Measurements from ENCODE around the gene PMM1. TPM values are rescaled to one million over a fixed set of nuclear protein-coding genes. Genes with fewer than 3 reads are reported as not detected.
A peak's percentile ranks its signal among the peaks of the same experiment; 100 is the strongest.

PMM1 gene
- total and polyA plus RNA-seq, 2 of the 13 experiments (the other 11 are each of a cell fraction or from before 2014, with no cell fraction given), result 17.8 to 95.6 TPM

DNA sequence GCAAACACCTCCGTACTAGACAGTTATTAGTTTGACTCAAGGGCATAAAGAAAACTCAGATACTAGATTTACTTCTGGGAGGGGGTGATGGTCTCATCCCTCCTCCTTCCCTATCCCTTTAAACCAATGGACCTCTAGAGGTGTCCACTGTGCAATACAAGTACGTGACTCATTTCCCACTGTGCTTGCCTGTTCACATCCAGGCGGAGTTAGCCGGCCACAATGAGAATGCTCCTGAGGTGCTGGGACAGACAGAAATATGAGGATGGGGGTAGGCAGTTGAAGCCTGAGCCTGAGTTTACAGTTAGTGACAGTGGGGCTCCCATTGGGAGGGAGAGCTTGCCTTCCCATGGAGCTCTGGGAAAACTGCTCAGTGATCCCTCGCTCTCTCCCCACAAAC lies 8.4 kb upstream of the PMM1 start:
- no TSS peak for BruUV-seq (replicated peaks)
- no peak overlapping the region for H3K27ac ChIP-seq (ENCODE audit: extremely low read length, insufficient read depth, low read length)

More for the DNA sequence above, 8.4 kb upstream of the PMM1 start:
- Histone ChIP-seq H3K9me3 (ENCODE audit: low read length) (no peaks in the 10 kb centered on the region), H3K4me3 (replicated peaks in 1 of 3; ENCODE audit: insufficient read depth in 1 of 3, low read depth in 2 of 3, low read length in 3 of 3) (no peak overlapping the region), H3K4me1 (ENCODE audit: insufficient read depth, low read length) (peaks cover 27% of the 10 kb centered on the region), H2AFZ (ENCODE audit: low read length) (no peak overlapping the region), H3K4me2 (ENCODE audit: low read depth, low read length) (no peak overlapping the region), H3K36me3 (replicated peaks in 1 of 2; ENCODE audit: control insufficient read depth in 1 of 2, insufficient read depth in 2 of 2, low read length in 2 of 2) (peaks cover 9 to 18% of the 10 kb centered on the region in 2 experiments; a peak in 4 of 5 replicates), H3K27me3 (ENCODE audit: control insufficient read depth in 1 of 2, insufficient read depth in 2 of 2, low read length in 2 of 2) (no peaks in the 10 kb centered on the region), H3K9ac (ENCODE audit: insufficient read depth, low read depth, low read length) (no peak overlapping the region), H4K20me1 (ENCODE audit: insufficient read depth, low read length) (no peaks in the 10 kb centered on the region), H3K79me2 (ENCODE audit: insufficient read depth, low read length) (no peaks in the 10 kb centered on the region)
- ATAC-seq (peak; percentile 11; the same call in 1 of the 3 replicates), DNase-seq (ENCODE audit: low spot score) (no peak), FAIRE-seq (no peak)
- POLR2A ChIA-PET, result interaction anchor here (0.8 kb wide), 1 partner anchor 8 kb away, joined by 3 read pairs; the partner anchor contains the start of gene PMM1
- WGBS (ENCODE audit: low lambda C conversion rate), result 91% methylated on average over 5 of the region's 5 CpGs
- CTCF ChIA-PET (ENCODE audit: low intra/inter-chr PET ratio, low total read pairs), result interaction anchor here (1.3 to 4.8 kb wide), 2 partner anchors 21 to 71 kb away, joined by 5 to 77 read pairs; no protein-coding TSS in a partner anchor
- intact Hi-C loops (cut with micrococcal nuclease; ENCODE audit: unreplicated experiment), result no loop called here
- in situ Hi-C loops (cut with HindIII; ENCODE audit: extremely low pct_ligation_motif_present, low pct_unique_long_range_greater_than_20kb), result no loop called here
- TF ChIP-seq CEBPG (CRISPR knock-in tag; IDR thresholded peaks at IDR 0.05) (no peak), HINFP (CRISPR knock-in tag; IDR thresholded peaks at IDR 0.05; ENCODE audit: low read depth) (no peak), KLF15 (CRISPR knock-in tag; IDR thresholded peaks at IDR 0.05; ENCODE audit: borderline replicate concordance) (no peak), ZSCAN20 (CRISPR knock-in tag; IDR thresholded peaks at IDR 0.05; ENCODE audit: borderline replicate concordance) (no peak), ZBTB3 (CRISPR knock-in tag; IDR thresholded peaks at IDR 0.05; ENCODE audit: borderline replicate concordance, low read depth) (no peak), ZNF432 (CRISPR knock-in tag; IDR thresholded peaks at IDR 0.05; ENCODE audit: borderline replicate concordance) (no peak), PCBP2 (optimal IDR thresholded peaks at IDR 0.05; ENCODE audit: low read depth, low read length, poor library complexity, severe bottlenecking) (no peak), NR0B2 (CRISPR knock-in tag; IDR thresholded peaks at IDR 0.05) (no peak), BRCA1 (CRISPR knock-in tag; IDR thresholded peaks at IDR 0.05) (no peak), PRMT3 (CRISPR knock-in tag; IDR thresholded peaks at IDR 0.05; ENCODE audit: borderline replicate concordance, low read depth) (no peak)
- TF ChIP-seq, protein P1, sequence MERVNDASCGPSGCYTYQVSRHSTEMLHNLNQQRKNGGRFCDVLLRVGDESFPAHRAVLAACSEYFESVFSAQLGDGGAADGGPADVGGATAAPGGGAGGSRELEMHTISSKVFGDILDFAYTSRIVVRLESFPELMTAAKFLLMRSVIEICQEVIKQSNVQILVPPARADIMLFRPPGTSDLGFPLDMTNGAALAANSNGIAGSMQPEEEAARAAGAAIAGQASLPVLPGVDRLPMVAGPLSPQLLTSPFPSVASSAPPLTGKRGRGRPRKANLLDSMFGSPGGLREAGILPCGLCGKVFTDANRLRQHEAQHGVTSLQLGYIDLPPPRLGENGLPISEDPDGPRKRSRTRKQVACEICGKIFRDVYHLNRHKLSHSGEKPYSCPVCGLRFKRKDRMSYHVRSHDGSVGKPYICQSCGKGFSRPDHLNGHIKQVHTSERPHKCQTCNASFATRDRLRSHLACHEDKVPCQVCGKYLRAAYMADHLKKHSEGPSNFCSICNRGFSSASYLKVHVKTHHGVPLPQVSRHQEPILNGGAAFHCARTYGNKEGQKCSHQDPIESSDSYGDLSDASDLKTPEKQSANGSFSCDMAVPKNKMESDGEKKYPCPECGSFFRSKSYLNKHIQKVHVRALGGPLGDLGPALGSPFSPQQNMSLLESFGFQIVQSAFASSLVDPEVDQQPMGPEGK (CRISPR knock-in tag; IDR thresholded peaks at IDR 0.05), result no peak

All from HepG2 (cell line).